ENCODE data around the gene STK11.
A peak's percentile ranks its signal among the peaks of the same experiment; 100 is the strongest.

The STK11 gene

DNA sequence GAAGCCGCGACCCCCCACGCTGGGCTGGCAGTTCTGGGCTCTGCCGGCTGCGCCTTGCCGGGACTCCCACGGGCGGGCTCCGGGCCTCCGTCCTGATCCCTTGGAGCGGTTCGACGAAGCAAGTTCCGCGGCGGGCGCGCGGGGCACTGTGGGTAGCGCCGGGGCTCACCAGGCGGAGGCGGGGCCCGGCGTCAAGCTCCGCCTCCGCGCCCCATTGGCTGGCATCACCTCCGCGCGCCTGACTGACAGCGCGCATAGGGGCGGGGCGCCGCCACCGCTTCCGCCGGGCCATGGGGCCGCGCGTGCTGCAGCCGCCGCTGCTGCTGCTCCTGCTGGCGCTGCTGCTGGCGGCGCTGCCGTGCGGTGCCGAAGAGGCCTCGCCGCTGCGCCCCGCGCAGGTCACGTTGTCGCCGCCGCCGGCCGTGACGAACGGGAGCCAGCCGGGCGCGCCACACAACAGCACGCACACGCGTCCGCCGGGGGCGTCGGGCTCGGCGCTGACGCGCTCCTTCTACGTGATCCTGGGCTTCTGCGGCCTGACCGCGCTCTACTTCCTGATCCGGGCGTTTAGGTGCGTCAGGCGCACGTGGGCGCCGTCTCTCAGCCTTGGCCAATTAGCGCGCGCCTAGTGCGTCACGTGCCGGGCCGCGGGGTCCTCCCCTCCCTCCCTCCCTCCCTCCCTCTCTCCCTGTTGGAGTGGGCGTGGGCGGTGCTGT is 69.8 kb downstream of the STK11 start, which contains the start of gene FAM174C:
TSS of gene FAM174C (plus strand) at position 271 of the 716 bp plus-strand sequence. CDS start at position 291, 20 bp downstream.
- peak; percentile 97 for DNase-seq

GRCh38 chr19:1275976-1276627 is 70.5 kb downstream of the STK11 start:
- DNase-seq: no peak

DNA sequence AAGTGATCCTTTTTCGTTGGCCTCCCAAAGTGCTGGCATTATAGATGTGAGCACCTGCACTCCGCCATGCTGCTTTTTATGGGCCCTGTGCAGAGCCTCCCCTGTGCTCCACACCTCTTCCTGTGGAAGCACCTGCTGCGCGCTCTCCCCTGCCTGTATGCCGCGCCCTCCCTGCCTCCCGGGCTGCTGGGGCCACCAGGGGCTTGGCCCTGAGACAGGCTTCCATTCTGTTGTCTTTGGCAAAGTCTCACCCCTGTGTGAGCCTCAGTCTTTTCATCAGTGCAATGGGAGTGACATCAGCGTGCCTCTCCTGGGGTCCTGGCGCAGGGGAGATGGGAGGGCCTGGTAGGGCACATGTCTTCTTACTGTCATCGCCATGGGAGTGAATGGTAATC is 71.0 kb downstream of the STK11 start:
- no peak for DNase-seq

DNA sequence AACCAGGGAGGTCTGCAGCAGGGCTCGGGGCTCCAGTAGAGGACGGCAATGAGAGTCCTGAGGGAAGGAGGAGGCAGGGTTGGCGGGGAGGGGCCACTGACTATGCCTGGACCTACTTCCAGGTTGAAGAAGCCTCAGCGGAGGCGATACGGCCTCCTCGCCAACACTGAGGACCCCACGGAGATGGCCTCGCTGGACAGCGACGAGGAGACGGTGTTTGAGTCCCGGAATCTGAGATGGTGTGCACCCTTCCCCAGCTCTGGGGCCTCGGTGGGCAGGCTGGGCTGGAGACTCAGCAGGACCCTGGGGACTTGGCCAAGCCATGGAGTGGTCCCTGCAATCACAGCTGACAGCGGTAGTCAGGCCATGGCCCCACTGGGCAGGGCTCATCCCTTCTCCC is 71.5 kb downstream of the STK11 start:
- DNase-seq: no peak
